HG03280 (cell line): ENCODE results near the gene PCCA.
A peak's percentile ranks its signal among the peaks of the same experiment; 100 is the strongest.

ENCODE experiments used
- ATAC-seq: cut with Tn5 transposase; IDR thresholded peaks from one replicate; pipeline ENCODE4 v1.9.1; 2021; ENCODE audit warnings: mild to moderate bottlenecking, moderate library complexity; ENCODE audit not compliant: unreplicated experiment

The PCCA gene

DNA sequence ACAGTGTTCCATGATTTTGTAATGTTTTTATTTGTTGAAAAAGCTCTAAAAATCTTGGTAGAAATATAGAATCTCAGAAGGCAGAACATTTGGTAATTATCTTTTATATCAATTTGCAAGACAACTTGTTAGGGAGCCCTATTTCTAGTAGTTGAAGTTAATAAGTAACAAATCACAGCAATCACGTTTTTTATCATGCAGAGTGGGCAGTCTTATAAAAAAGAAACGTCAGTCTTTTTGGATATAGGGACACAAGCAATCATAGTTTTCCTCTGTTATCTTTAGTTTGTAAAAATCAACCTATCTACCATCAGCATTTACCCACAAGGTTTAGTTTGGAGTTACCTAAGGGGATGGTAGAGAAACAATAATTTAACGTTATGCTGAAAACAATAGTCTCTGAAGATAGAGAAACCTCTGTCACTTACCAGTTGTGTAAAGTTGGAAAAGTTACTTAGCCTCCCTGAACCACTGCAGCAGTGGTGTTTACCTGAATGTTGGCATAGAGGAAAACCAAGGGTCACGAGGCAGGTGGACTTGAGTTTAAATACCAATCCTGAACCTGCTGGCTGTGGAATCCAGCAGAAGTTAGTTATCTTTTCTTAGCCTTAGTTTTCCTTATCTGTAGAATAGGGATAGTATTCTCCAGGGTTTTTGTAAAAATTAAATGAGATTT lies 306.9 kb downstream of the PCCA start:
- no peak for ATAC-seq

DNA sequence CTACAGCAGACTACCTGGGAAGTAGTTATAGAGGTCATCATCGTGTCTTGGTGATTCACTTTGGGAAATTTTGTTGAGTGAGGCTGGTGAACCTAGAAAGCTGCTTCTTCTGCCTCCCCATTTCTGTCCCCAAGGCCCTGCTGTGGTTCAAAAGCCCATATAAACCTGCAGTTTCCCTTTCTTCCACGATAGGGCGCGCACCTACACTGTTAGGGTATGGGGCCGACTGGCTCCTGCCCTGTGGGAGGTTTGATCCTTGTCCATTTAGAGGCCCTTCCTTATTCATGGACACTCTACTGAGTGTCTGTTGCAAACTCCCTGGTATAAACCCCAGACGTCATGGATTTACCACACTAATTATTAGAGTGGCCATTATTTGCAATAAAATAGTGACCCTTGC lies 307.9 kb downstream of the PCCA start:
- no peak for ATAC-seq

DNA sequence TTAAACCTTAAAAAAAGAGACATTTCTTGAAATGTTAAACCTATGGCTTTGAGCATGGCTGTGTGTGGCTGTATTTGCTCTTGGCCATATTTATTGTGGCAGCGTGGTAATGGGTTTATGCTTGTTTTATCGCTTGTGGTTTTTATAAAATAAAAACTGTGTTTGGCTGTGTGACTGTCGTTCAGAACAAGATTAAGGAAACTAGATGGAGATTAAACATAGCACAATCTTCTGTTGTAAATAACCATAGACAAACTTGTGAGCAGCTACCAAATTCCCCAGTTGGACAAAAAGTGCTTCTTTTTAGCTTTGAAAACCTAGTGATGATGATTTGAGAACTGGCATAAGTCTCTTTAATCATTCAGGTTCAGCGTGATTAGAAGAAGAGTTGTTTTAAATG lies 308.7 kb downstream of the PCCA start:
- ATAC-seq: no peak

DNA sequence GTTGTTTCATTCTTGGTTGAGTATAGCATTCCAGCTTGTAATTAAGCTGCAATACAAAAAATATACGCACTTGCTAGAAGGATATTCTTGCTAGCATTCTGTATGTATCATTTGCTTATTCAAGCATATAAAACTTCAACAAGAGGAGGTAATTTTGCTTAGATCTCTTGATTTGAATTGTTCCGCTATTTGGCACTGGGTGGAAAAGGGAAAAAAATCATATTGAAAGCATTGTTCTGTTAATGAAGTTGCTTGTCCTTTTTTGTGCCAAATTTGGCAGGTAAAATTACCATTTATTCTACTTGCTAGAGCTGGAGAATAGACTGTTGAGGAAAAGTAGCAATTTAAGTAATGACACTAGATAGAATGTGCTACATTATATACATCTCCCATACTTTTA lies 309.5 kb downstream of the PCCA start:
- ATAC-seq: no peak

DNA sequence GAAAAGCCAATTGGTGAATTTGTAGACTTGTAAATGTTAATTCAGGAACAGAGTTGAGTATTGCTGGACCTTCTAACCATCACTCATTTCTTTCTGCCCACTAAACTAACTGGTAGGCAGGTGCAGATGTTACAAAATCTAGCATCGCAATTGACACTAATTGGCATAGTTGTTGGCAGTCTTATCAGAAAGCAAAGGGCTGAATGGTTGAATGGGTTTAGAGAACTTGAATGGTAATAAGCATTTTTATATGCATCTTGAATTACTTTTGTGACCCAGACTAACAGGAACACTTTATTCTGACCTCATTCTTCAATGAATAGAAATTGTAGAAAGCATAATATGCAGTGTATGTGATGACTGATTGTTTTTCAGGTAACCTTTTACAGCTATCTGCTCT lies 310.6 kb downstream of the PCCA start:
- no peak for ATAC-seq

DNA sequence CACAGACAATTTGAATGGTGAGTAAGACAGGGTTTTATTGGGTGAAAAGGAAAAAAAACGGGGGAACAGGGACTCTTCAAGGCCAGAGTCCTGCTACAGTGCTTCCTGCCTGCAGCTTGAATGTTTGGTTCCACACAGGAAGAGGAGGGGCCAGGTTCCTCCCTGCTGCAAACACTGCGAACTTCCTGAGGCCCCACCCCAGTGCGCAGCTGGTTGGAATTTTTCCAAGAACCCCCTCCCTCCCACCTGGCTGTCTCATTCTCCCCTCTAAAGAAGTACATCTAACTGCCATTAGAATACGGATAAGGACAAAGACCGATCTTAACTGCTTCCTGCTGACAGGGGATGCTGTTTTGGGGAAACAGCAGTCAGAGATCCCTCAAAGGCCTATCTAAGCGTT lies 314.8 kb downstream of the PCCA start:
- no peak for ATAC-seq

DNA sequence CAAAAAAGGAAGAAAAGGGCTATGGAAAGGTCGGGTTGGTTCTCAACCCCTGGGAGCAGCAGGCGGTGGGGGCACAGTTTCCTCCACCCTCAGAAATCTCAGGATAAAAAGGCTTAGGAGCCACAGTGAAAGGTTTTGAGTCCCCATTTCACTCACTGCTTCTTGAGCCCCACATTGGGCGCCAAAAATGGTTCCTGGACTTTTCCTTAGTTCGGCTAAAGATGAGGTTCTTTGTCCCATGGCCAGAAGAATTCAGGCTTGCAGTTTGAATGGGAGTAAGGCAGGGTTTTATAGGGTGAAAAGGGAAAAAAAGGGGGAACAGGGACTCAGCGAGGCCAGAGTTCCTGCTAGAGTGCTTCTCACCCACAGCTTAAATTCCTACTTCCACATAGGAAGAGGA lies 320.2 kb downstream of the PCCA start:
- no peak for ATAC-seq

DNA sequence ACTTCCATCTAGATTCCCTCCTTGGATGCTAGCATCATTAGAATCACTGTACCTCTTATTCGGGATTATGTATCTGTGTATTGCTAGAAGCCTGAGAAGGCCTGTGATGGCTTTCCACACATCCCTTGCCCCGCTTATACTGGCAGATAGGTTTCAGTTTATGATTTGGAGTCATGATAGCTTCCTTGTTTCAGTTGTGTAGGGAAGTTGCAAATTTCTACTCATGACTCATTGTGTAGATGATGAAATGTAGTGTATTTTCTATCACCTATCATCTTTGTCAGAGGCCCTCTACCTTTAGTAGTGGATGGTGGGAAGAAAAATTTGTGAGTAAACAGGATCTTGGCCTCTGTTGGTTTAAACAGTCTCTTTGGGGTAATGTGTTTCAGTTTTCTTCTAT lies 334.5 kb downstream of the PCCA start:
- no peak for ATAC-seq

DNA sequence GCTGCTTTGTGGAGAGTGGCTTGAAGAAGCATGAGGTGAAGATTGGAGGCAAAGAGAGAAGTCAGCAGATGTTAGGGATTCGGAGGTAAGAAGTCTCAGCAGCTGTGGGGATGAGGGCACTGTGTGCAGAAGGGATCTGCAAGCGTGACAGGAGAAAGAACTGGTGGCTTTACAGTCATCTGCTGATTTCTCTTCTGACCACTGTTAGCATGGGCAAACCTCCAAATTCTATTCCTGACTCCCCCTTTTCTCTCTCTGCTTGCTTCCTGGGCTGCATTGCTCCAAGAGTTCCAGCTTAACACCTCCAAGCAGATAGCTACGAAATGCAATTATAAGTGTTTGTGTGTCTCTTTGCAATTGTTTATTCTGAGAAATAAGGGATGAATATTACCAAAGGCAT lies 340.1 kb downstream of the PCCA start:
- no peak for ATAC-seq

DNA sequence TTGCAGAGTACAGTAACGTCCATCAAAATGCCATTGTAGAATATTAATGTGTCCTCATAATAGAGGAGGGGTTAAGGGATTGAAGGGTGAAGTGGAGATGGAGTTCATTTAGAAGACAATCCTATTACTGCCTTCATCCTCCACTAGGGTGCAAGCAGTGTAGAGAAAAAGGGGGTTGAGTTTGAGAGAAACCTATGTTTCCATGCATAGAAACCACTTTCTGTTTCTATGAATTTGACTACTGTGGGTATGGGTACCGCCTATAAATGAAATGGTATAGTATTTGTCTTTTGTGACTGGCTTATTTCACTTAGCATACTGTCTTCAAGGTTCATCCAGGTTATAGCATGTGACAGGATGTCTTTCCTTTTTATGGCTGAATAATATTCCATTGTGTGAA lies 343.7 kb downstream of the PCCA start:
- no peak for ATAC-seq

DNA sequence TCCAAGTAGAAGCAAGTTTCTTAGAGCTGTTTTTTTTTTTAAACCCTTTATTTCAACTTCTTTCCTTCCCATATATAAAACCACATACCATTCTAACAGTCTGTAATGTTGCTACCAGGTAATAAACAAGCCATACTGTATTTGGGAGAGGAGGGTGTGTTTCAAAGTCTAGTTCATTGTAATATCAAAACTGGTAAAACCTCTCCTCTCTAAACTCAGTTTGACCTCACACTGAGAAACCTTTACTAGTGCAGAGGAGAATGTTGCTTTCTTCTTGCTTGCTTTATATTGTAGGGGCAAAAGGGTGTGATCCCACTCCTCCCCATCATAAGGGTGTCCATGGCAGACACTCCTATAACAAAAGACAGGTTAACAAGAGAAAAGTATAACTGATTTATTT lies 344.6 kb downstream of the PCCA start:
- ATAC-seq: no peak

DNA sequence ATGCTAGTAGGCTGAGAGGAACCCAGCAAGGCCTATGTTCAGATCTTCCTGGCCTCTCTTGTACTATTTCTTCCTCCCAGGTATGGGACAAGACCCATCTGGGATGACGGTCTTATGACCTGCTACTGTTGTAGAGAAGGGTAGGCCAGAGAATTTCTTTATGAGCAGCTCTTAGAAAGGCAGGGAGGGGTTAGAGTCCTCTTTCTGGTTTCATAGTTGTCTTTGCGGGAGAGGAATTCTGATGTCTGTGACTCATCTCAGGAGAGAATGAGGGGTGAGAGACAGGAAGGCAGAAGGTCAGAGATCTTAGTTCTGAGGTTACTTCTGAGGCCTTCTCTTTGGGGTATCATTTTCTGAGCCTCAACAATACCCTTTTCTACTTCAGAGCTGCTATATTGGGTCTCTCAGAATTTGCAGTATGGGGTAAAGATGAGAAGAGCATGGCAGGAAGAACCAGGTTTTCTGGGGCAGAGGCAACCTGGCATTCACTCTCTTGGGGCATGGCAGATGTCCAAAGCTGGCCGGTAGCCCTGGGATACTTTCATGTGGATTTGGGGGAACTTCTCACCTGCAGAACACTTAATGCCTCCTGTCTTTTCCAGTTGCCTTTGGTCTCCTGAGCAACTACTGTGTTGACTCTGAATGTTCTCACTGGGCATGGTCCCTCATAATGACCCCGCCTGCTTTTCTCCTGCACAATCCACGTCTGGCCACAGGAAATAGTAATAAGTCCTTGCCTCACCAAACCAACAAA lies 345.3 kb downstream of the PCCA start:
- peak; percentile 92 for ATAC-seq

DNA sequence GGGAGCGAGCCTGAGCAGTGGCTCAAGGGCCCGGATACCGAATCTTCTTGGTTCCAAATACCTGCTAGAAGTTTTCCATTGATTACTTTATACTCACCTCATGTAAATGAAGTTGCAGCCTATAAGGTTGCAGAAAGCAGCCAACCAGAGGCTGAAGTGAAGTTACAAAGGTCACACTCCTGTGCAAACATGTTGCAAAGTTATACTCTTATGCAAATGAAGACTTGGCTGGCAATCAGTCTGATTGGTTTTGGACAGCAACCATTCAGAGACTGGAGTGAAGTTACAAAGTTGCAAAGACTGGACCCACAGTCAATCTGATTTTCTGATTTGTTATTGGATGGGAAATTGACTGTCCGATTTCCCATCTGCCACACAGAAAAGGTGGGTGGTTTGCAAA lies 347.2 kb downstream of the PCCA start:
- ATAC-seq: no peak

DNA sequence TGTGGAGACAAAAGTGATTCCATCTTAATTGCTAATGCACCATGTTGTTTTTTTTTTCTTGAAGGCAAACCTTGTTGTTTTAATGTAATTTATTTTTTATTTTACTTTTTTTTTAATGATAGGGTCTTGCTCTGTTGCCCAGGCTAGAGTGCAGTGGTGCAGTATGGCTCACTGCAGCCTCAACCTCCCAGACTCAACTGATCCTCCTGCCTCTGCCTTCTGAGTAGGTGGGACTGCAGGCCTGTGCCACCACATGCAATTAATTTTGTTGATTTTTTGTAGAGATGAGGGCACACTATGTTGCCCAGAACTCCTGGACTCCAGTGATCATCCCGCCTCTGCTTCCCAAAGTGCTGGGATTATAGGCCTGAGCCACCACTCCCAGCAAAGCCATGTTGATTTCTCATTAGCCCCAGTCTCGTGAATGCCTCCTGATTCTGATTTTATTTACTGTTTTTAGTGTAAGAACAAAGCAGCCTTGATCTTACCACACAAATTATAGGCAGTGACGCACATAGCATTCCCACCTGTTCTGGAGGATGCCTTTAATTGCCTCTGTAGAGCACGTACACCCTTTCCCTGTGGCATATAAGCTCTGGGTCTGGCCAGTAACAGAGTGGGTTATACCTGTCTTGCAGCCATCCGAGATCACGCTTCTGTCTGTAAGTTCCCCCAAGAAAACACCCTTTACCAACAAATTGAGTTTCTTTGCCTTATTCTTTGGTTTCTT lies 349.3 kb downstream of the PCCA start:
- no peak for ATAC-seq

DNA sequence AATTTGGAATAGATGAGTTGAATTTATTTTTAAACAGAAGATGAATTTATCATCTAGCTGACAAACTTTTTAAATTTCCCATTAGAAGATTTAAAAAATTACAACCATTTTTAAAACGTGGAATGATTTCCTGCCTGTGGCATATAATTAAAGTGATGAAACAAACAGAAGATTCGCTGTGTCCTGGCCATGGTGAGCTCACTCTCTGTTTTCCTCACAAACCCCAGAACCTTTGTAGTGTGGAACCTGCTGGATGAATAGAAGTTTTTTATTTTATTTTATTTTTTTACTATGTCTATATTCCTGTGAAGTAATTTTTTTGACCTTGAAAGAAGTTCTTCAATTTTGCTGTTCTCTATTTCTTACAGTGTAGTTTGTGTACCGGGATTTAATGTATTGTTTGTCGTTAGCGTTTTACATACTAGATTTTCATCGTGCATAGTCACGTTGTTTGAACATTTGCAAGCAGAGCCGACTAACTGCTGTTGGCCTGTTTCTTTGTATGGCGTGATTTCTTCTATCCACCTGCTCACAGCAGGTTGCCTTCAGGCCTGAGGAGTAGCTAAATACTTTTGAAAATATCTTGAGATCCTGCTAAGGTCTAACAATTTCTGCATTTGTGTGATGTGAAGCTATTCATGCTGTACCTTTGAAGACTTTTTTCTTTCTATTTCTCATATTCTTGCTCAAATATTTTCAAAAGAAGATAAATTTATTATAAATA lies 350.5 kb downstream of the PCCA start:
- ATAC-seq: no peak

DNA sequence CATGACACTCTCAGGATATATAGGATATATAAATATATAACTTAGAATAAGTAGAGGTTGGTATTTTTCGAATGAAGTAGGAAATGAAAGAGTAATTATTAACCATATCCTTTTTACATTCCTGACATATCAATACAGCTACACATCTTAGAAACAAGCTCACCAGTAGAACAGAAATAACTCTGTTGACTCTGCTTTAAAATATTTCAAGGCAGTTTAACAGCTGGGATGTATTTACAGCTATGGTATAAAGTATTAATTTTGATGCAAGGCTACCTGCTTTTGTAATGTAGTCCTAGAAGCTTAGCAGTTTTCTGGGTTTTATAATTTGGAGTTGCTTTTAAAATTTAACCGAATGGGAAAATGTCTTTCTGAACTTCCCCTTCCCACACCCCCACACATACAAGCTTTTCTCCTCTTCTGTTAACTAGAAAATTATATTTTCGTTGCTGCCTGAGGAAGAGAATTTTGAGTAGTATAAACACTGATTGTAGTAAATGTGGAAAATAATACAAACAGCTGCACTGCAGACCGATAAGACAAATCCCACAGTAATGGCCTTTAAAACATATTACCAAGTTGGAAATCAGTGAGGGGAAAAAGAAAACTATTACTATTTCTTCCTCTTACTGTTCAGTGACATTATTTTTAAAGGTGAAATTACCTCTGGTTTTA lies 352.0 kb downstream of the PCCA start:
- ATAC-seq: no peak

DNA sequence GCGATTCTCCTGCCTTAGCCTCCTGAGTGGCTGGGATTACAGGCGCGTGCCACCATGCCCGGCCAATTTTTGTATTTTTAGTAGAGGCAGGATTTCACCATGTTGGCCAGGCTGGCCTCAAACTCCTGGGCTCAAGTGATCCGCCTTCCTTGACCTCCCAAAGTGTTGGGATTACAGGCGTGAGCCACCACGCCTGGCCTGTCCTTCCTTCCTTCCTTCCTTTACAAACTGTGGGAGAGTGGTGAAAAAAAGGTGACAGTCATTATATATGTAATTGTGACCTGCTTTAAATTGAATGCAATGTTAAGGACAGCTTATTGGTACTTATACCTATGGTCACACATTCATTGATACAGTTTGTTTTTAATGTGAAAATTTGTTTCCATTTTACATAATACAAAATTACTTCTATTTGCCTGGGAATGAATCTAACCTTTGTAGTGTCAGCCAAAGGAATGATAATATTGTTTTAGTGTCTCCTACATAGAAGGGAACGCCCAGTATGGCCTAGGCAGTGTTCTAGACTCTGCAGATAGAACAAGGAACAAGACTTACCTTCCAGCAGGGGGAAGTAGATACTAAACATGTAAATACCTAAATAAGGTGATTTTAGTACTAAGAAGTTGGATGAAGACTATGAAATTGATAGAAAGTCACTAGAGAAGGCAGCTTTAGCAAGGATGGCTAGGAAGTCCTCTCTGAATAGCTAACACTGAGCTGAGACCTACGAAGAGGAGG lies 353.4 kb downstream of the PCCA start:
- no peak for ATAC-seq

DNA sequence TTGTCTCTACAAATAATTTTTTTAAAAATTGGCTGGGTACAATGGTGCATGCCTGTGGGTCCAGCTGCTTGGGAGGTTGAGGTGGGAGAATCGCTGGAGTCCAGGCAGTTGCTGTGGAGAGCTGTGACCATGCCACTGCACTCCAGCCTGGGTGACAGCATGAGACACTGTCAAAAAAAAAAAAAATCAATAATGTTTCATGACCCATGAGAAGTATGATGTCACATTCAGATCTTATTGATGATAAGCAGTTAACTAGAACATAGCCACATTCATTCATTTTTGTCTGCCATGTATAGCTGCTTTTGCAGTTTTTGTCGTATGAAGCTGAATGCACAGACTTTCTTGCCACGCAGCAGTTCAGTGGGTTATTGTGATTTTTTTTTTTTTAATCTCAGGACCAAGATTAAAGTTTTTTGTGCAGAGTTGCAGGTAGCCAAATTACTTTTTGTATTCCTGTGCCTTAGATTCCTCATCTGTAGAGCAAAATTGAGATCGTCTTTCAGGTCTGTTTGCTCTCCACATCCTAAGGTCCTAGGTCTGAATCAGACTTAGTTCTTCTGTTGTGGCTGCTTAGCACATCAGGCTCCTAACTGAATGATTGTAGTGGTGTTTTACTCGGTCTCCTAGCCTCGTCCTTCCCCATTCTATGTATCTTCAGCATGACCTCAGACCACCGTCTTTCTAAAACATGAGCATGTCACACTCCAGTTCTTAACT lies 354.5 kb downstream of the PCCA start:
- ATAC-seq: no peak

DNA sequence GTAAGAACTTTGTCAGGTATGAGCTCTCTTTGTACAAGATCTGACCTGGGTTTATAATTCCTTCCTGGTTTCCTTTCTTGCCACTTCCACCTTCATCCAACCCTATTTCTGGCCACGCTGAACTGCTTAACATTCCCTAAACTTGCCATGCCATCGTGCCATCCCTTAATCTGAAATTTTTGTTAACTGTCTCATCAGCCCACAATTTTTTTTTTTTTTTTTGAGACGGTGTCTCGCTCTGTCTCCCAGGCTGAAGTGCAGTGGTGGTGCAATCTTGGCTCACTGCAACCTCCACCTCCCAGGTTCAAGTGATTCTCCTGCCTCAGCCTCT lies 355.1 kb downstream of the PCCA start:
- ATAC-seq: no peak

DNA sequence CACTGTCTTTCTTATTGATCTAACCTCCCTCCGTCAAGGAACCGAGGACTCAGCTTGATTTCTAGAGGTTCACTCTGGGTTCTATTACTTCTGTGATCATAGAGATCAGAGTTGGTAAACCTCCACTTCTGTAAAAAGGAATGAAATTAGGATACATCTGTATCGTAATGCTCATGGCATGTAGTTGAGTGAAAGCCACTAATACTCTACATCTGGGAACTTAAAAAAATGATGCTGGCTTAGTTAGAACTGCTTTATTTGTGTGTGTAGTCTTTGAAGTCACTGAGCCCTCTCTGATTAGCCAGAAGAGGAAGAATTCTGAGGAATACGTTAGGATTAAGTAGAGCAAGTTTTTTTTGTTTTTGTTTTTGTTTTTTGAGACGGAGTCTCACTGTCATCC lies 358.9 kb downstream of the PCCA start:
- no peak for ATAC-seq
